ENCODE results near the gene FAM3B.

The FAM3B gene

GRCh38 chr21:41342035-41342434, 25.4 kb downstream of the FAM3B start:
- TF ChIP-seq POLR2AphosphoS5 (IDR thresholded peaks at IDR 0.05; ENCODE audit: low read depth, low read length) (no peak), TAF1 (IDR thresholded peaks at IDR 0.05; ENCODE audit: borderline replicate concordance, low read depth, low read length) (no peak), POLR2A (IDR thresholded peaks at IDR 0.05; ENCODE audit: low read depth, low read length) (no peak)
- DNase-seq (ENCODE audit: insufficient read length) (no peak), FAIRE-seq (no peak)

- FAIRE-seq: no peak
- TF ChIP-seq POLR2A (IDR thresholded peaks at IDR 0.05; ENCODE audit: low read depth, low read length): no peak
- no peak for TF ChIP-seq TAF1 (IDR thresholded peaks at IDR 0.05; ENCODE audit: borderline replicate concordance, low read depth, low read length)
- TF ChIP-seq POLR2AphosphoS5 (IDR thresholded peaks at IDR 0.05; ENCODE audit: low read depth, low read length): no peak
These were observed 27.5 kb downstream of the FAM3B start for GRCh38 chr21:41344146-41344545.

GRCh38 chr21:41345356-41345755, 28.8 kb downstream of the FAM3B start:
- DNase-seq (ENCODE audit: insufficient read length) (no peak), FAIRE-seq (no peak)
- TF ChIP-seq POLR2A (IDR thresholded peaks at IDR 0.05; ENCODE audit: low read depth, low read length) (no peak), POLR2AphosphoS5 (IDR thresholded peaks at IDR 0.05; ENCODE audit: low read depth, low read length) (no peak), TAF1 (IDR thresholded peaks at IDR 0.05; ENCODE audit: borderline replicate concordance, low read depth, low read length) (no peak)

More at GRCh38 chr21:41344146-41344545, 27.5 kb downstream of the FAM3B start:
- no peak for DNase-seq (ENCODE audit: insufficient read length)

- FAIRE-seq (no peak), DNase-seq (ENCODE audit: insufficient read length) (no peak)
- no peak for TF ChIP-seq POLR2AphosphoS5 (IDR thresholded peaks at IDR 0.05; ENCODE audit: low read depth, low read length)
- no peak for TF ChIP-seq POLR2A (IDR thresholded peaks at IDR 0.05; ENCODE audit: low read depth, low read length)
- no peak for TF ChIP-seq TAF1 (IDR thresholded peaks at IDR 0.05; ENCODE audit: borderline replicate concordance, low read depth, low read length)
These were observed 29.5 kb downstream of the FAM3B start for GRCh38 chr21:41345934-41346685.

- no peak for DNase-seq (ENCODE audit: insufficient read length)
- no peak for FAIRE-seq
- TF ChIP-seq POLR2AphosphoS5 (IDR thresholded peaks at IDR 0.05; ENCODE audit: low read depth, low read length): no peak
- no peak for TF ChIP-seq TAF1 (IDR thresholded peaks at IDR 0.05; ENCODE audit: borderline replicate concordance, low read depth, low read length)
- no peak for TF ChIP-seq POLR2A (IDR thresholded peaks at IDR 0.05; ENCODE audit: low read depth, low read length)
These were observed 30.2 kb downstream of the FAM3B start for GRCh38 chr21:41346758-41347157.

- TF ChIP-seq POLR2AphosphoS5 (IDR thresholded peaks at IDR 0.05; ENCODE audit: low read depth, low read length): no peak
- TF ChIP-seq POLR2A (IDR thresholded peaks at IDR 0.05; ENCODE audit: low read depth, low read length): no peak
- TF ChIP-seq TAF1 (IDR thresholded peaks at IDR 0.05; ENCODE audit: borderline replicate concordance, low read depth, low read length): no peak
- FAIRE-seq: no peak
These were observed 31.8 kb downstream of the FAM3B start for GRCh38 chr21:41348434-41348833.

GRCh38 chr21:41349126-41349525, 32.5 kb downstream of the FAM3B start:
- TF ChIP-seq POLR2AphosphoS5 (IDR thresholded peaks at IDR 0.05; ENCODE audit: low read depth, low read length) (no peak), POLR2A (IDR thresholded peaks at IDR 0.05; ENCODE audit: low read depth, low read length) (no peak), TAF1 (IDR thresholded peaks at IDR 0.05; ENCODE audit: borderline replicate concordance, low read depth, low read length) (no peak)
- FAIRE-seq: no peak
- no peak for DNase-seq (ENCODE audit: insufficient read length)

More at GRCh38 chr21:41348434-41348833, 31.8 kb downstream of the FAM3B start:
- no peak for DNase-seq (ENCODE audit: insufficient read length)

- TF ChIP-seq POLR2AphosphoS5 (IDR thresholded peaks at IDR 0.05; ENCODE audit: low read depth, low read length) (no peak), POLR2A (IDR thresholded peaks at IDR 0.05; ENCODE audit: low read depth, low read length) (no peak), TAF1 (IDR thresholded peaks at IDR 0.05; ENCODE audit: borderline replicate concordance, low read depth, low read length) (no peak)
- DNase-seq (ENCODE audit: insufficient read length): no peak
- FAIRE-seq: no peak
These were observed 33.2 kb downstream of the FAM3B start for GRCh38 chr21:41349619-41350390.

- no peak for FAIRE-seq
- no peak for TF ChIP-seq POLR2AphosphoS5 (IDR thresholded peaks at IDR 0.05; ENCODE audit: low read depth, low read length)
- no peak for TF ChIP-seq TAF1 (IDR thresholded peaks at IDR 0.05; ENCODE audit: borderline replicate concordance, low read depth, low read length)
- no peak for DNase-seq (ENCODE audit: insufficient read length)
These were observed 34.0 kb downstream of the FAM3B start for GRCh38 chr21:41350436-41351155.

GRCh38 chr21:41357546-41357945, 40.9 kb downstream of the FAM3B start:
- DNase-seq (ENCODE audit: insufficient read length) (no peak), FAIRE-seq (no peak)
- TF ChIP-seq POLR2AphosphoS5 (IDR thresholded peaks at IDR 0.05; ENCODE audit: low read depth, low read length) (no peak), TAF1 (IDR thresholded peaks at IDR 0.05; ENCODE audit: borderline replicate concordance, low read depth, low read length) (no peak), POLR2A (IDR thresholded peaks at IDR 0.05; ENCODE audit: low read depth, low read length) (no peak)

All from GM12892 (cell line).